Neutrophil (primary cell): ENCODE measurements around the gene MVB12B.

Source experiments
- H3K27ac ChIP-seq: fragments of 200-600 bp; sonication (generic); 2 replicates; pipeline ENCODE4 v1.5.1; 2016; ENCODE audit warnings: mild to moderate bottlenecking, moderate library complexity
- H3K27me3 ChIP-seq: fragments of 200-600 bp; sonication (generic); 2 replicates; pipeline ENCODE4 v1.6.0; 2016; ENCODE audit warnings: mild to moderate bottlenecking
- H3K36me3 ChIP-seq: fragments of 200-600 bp; sonication (generic); 2 replicates; pipeline ENCODE4 v1.5.1; 2017
- H3K4me1 ChIP-seq, 2 experiments: fragments of 200-600 bp in 1 of 2; sonication (generic) in 1 of 2; 1 replicate in 1 of 2; 2 replicates in 1 of 2; pipeline versions ENCODE4 v1.5.1 to v1.6.1; 2013 to 2016; ENCODE audit warnings: low read depth in 1 of 2, low read length in 1 of 2, mild to moderate bottlenecking in 1 of 2, moderate library complexity in 1 of 2; ENCODE audit not compliant: control insufficient read depth in 1 of 2, insufficient read depth in 1 of 2
- H3K4me3 ChIP-seq, 2 experiments: fragments of 200-600 bp in 1 of 2; sonication (generic) in 1 of 2; 1 replicate in 1 of 2; 2 replicates in 1 of 2; pipeline ENCODE4 v1.5.1; 2013 to 2016; ENCODE audit warnings: low read depth in 1 of 2, low read length in 1 of 2, mild to moderate bottlenecking in 1 of 2, moderate library complexity in 1 of 2
- H3K9me3 ChIP-seq: fragments of 200-600 bp; sonication (generic); 2 replicates; pipeline ENCODE4 v1.5.1; 2016
- TF ChIP-seq, protein P1 (sequence below): fragments of 200-600 bp; sonication (generic); IDR thresholded peaks from 2 replicates; pipeline ENCODE4 v1.5.1; 2016; ENCODE audit warnings: antibody characterized with exemption

MVB12B gene

DNA sequence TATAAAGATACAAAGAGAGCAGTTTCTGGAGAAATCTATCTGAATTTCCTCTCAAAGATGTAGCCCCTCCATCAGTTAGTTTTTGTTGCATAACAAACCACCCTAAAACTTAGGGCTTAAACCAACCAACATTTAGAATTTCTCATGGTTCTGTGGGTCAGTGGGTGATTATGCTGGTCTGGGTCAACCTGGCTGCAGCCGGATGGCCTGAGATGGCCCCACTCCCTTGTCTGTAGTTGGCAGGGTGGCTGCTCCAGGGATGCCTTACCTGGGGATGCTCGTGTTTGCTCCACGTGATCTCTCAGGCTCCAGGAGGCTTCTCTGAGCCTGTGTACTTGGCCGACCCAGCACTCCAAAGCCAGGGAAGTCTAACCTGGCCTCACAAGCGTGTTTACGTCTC, 139.3 kb downstream of the MVB12B start:
- TF ChIP-seq, protein P1, sequence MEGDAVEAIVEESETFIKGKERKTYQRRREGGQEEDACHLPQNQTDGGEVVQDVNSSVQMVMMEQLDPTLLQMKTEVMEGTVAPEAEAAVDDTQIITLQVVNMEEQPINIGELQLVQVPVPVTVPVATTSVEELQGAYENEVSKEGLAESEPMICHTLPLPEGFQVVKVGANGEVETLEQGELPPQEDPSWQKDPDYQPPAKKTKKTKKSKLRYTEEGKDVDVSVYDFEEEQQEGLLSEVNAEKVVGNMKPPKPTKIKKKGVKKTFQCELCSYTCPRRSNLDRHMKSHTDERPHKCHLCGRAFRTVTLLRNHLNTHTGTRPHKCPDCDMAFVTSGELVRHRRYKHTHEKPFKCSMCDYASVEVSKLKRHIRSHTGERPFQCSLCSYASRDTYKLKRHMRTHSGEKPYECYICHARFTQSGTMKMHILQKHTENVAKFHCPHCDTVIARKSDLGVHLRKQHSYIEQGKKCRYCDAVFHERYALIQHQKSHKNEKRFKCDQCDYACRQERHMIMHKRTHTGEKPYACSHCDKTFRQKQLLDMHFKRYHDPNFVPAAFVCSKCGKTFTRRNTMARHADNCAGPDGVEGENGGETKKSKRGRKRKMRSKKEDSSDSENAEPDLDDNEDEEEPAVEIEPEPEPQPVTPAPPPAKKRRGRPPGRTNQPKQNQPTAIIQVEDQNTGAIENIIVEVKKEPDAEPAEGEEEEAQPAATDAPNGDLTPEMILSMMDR = no peak
- no peaks in the 10 kb centered on the region for H3K9me3 ChIP-seq
- H3K27ac ChIP-seq = no peak overlapping the region
- H3K36me3 ChIP-seq = no peaks in the 10 kb centered on the region
- no peak overlapping the region for H3K4me3 ChIP-seq
- peaks cover 42 to 55% of the 10 kb centered on the region in 2 experiments for H3K4me1 ChIP-seq
- H3K27me3 ChIP-seq = no peaks in the 10 kb centered on the region

DNA sequence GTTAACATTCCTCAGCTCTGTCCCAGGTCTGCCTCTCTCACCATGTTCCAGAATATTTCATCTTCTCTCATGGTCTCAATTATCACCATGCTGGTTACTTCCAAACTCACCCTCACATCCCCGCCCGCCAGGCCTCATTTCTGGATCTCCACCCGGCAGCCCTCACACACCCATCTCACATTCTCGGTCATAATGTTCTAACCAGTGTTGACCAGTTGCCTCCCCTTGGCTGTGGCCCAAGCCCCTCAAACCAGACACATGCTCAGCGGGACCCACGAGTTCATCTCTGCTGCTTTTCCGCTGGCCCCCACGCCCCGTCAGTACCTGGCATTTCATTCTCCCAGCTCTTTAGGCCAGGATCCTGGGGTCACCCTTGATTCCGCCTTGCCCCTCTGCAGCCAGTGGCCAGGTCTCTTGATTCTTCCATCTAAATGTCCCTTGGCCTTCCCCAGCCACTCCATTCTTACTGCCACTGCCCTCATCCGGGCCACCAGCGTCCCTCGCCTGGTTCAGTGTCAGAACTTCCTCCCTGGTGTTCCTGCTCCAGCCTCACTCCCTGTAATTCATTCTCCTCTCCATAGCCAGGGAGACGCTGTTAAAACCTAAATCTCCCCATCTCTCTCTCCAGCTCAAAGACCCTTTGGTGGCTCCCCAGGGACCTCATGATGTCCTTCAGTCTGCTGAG, 141.7 kb downstream of the MVB12B start:
- H3K36me3 ChIP-seq = no peaks in the 10 kb centered on the region
- H3K4me3 ChIP-seq = peak overlapping the region in 1 of 2 experiments; percentile 14
- H3K27me3 ChIP-seq = no peaks in the 10 kb centered on the region
- TF ChIP-seq, protein P1 = no peak
- H3K4me1 ChIP-seq = peaks cover 65 to 70% of the 10 kb centered on the region in 2 experiments
- no peaks in the 10 kb centered on the region for H3K9me3 ChIP-seq
- H3K27ac ChIP-seq = peak overlapping the region; percentile 94

DNA sequence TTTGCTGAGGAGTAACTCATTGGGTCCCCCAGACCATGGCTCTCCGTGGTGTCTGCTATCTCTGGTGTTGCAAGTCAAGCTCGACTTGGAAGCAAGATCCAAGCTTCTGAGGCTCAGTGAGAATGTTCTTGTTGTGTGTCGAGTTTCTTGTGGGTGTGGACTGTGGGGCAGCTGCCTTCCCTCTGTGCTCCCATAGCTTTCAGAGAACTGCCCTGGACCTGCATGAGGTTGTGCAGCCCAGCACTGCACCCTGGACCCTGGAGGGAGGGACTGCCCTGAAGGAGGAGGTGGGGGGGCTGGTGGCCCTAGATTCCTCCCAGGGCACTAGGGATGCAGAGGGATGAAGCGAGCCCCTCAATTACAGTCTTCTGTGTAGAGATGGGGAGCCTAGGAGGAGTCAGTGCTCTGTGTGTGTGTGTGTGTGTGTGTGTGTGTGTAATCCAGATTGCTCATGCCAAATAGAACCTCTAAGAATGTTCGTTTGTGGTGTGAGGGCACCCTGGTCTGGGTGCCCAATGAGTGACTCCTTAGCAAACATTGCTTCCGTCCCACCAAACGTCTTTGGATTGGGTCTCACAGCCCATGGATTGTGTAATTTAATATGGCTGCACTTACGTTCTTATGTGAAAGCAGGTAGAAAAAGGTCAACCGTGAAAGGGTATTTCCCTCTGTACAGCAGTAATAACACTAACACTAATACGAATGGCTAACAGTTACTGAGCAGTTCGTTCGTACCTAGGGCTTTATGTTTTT, 143.8 kb downstream of the MVB12B start:
- Histone ChIP-seq H3K36me3 (no peaks in the 10 kb centered on the region), H3K4me1 (peaks cover 84 to 92% of the 10 kb centered on the region in 2 experiments), H3K27me3 (no peaks in the 10 kb centered on the region), H3K4me3 (peak overlapping the region; percentile 66 to 71), H3K27ac (peak overlapping the region; percentile 94), H3K9me3 (no peaks in the 10 kb centered on the region)
- TF ChIP-seq, protein P1 = no peak

DNA sequence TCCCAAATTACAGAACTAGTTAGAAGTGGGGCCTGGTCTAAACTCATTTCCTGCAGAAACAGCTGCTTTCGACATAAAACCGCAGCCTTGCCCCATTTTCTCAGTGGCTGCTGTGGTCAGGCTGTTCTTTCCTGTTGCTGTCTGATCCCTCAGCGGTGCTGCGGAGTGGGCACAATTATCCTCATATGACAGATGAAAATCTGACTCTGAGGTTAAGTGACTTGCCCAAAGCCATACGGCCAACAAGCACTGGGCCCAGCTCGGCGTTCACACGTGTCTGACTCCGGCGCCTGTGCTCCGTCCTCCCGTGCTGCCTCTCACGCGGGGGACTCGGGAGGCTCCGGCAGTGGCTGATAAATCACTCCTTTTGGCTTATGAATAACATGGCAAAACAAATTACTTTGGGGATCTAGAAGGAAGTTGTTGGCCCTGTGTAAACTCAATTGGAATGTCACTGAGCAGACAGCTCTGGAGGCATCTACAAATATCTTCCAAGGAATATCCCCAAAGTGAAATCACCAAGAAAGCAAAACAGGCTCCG, 144.5 kb downstream of the MVB12B start:
- TF ChIP-seq, protein P1 = no peak
- H3K27me3 ChIP-seq = no peaks in the 10 kb centered on the region
- H3K9me3 ChIP-seq = no peaks in the 10 kb centered on the region
- peaks cover 88 to 99% of the 10 kb centered on the region in 2 experiments for H3K4me1 ChIP-seq
- no peaks in the 10 kb centered on the region for H3K36me3 ChIP-seq
- peak overlapping the region; percentile 94 for H3K27ac ChIP-seq
- peak overlapping the region; percentile 66 to 71 for H3K4me3 ChIP-seq

DNA sequence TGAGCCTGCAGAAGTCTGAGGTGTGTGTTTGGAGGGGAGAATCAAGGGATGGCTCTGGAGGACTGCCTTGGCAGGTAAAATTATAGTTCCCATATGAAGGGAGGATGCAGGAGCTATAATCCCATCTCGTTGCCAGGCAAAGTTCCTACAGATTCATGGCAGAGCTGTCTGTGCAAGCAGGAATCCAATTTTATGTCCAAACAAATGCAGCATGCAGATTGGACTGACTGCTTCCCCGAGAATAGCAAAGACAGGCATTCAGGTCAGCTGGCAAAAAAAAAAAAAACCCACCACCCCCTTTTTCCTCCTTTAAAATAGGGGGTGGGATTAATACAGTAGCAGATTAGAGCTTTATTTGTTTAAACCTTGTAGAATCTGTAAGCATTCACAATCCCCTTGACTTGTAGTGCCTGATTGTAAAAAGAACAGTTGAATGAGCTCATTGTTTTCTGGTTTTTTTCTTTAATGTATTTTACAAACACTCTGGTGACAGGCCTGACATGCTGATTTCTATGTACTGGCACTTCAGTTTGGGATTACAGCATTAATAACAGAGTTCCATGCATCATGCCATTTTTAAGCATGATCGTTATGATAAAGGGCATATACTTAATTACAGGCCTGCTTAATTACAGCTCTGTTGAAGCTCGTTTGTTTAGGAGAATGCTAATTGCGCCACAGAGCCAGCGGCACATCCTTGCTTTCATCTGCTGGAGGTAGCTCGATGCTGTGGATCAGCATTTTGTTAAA, 145.7 kb downstream of the MVB12B start:
- H3K36me3 ChIP-seq = no peaks in the 10 kb centered on the region
- TF ChIP-seq, protein P1 = no peak
- peak overlapping the region; percentile 94 for H3K27ac ChIP-seq
- no peaks in the 10 kb centered on the region for H3K9me3 ChIP-seq
- peaks cover 85 to 90% of the 10 kb centered on the region in 2 experiments for H3K4me1 ChIP-seq
- H3K27me3 ChIP-seq = no peaks in the 10 kb centered on the region
- H3K4me3 ChIP-seq = peak overlapping the region; percentile 66 to 71
